GM21576 (cell line): ENCODE results near the gene ACTN1.
"Not testable (repeated sequence)": the region's sequence is repeated elsewhere in the genome, so short reads cannot be mapped to it uniquely, and the experiment has no call there.

Experiments used
- ATAC-seq: cut with Tn5 transposase; IDR thresholded peaks from one replicate; pipeline ENCODE4 v1.9.1; 2021; ENCODE audit warnings: mild to moderate bottlenecking, moderate library complexity; ENCODE audit not compliant: unreplicated experiment

Gene ACTN1

DNA sequence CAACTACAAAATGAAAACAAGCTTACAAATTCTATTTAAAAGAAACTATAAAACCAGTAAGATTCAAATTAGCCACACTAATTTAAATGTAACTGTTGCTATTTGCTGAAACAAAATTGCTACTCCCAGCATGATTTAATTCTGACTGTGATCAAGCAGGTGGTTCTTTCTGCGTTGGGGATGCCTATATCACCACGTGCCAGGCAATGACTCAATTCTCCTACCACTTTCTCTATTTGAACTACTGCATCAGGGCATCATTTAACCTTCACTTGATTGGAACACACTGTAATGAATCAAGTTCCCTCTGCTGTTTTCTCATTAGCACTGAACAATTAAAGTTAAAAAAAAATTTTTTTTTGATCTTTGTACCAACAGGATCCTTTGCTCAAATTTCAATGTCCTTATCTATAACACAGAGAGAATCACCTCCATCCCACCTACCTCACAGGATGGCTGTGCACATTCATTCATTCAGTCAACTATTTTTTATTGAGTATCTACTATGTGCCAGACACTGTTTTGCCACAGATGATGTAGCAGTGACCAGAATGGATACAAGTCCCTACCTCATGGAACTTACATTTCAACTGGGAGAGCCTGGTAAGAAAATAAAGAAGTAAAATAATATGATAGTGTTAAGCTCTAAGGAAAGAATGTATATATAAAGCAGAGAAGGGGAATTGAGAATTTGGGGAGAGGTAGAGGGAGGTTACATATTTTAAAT is 8.0 kb upstream of the ACTN1 start:
- ATAC-seq: no peak

DNA sequence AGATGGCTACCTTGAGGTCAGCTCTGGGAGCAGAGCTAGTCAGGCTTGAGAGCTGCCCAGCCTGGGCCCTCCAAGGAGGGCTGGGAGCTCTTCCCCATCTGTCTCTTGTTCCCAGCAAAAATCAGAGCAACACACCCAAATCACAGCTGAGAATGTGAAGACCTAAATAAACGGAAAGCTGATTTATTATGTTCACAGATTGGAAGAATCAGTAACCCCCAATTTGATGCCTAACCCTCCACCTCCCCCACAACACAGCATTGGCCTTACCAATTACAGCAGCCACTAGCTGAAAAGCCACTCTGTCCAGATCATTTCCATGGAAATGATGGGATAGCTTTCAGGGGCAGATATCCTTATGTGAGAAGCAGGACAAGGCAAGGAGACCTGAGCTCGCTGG is 7.1 kb upstream of the ACTN1 start:
- ATAC-seq: no peak

DNA sequence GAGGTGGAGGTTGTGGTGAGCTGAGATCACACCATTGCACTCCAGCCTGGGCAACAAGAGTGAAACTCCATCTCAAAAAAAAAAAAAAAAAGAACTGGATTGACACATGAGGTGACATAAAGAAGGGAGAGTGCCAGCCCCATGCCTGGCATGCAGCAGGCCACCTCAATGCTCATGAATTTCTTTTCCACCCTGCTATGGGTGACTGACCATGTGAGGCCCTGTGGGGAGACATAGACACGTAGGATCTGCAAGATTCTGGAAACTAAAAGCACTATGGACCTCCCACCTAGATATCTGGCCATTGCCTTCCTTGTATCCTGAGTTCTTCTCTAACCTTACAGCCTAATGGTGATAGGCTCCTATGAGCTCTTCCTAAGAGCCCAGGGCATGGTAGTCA is 5.6 kb upstream of the ACTN1 start:
- ATAC-seq: no peak

DNA sequence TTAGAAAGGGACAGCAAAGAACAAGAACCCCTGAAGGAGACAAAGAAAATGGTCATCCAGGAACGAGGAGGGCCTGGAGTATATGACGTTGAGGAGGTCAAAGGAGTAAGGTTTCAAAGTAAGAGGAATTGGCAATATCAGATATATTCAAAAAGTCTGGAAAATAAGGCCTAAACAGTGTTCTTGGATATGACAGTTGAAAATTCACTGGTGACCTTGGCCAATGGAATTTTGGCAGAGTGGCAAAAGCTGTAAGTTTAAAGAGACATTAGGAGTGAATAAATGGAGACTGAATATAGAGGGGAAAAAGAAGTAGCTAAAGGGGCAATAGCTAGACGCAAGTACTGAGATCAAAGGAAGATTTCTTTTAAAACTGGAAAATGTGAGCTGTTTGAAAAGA is 4.1 kb upstream of the ACTN1 start:
- no peak for ATAC-seq

DNA sequence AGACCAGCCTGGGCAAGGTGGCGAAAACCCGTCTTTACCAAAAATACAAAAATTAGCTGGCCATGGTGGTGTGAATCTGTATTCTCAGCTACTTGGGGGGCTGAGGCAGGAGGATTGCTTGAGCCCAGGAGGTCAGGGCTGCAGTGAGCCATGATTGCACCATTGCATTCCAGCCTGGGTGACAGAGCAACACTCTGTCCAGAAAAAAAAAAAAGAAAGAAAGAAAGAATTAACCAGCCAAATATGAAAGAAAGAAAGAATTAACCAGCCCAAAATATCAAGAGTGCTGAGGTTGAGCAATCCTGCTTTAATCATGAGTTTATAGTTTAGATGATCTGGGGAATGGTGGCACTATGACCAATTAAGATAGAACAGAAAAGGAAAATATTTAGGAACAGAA is 3.5 kb upstream of the ACTN1 start:
- no peak for ATAC-seq

DNA sequence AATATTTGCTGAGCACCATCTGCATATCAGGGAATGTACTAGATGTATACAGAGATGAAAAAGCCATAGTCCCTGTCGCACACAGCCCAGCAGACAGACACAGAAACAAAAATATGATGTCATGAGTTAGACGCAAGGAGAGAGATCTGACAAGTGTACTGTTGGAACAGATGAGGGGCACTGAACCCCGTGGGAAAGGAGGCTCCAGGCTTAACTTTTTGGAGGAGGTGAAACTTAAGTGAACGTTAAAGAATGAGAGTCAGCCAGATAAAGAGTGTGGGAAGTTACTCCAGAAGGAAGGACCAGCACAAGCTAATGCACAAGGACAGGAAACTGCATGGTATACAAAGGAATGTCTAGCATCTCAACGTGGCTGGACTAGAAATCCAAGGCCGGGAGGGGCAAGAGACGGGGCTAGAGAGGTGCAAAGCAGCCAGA is 2.5 kb upstream of the ACTN1 start:
- ATAC-seq: no peak

DNA sequence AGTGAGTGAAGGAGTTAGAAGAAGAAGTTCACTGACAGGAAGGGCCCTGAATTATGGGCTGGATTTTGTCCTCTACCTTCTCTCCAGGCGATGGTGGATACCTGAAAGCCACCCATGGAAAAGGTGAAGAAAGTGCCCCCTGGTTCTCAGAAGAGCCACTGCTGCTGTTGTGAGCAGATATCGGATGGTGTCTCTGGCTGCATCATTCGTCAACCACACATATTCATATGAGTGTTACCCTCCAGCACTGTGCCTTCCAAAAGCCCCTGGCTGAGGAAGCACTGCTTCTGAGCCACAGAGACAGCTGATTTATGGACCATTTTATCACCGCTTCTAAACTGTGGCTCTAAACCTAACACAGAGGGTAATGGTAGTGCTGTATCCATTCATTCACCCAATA is 2.0 kb upstream of the ACTN1 start:
- no peak for ATAC-seq

DNA sequence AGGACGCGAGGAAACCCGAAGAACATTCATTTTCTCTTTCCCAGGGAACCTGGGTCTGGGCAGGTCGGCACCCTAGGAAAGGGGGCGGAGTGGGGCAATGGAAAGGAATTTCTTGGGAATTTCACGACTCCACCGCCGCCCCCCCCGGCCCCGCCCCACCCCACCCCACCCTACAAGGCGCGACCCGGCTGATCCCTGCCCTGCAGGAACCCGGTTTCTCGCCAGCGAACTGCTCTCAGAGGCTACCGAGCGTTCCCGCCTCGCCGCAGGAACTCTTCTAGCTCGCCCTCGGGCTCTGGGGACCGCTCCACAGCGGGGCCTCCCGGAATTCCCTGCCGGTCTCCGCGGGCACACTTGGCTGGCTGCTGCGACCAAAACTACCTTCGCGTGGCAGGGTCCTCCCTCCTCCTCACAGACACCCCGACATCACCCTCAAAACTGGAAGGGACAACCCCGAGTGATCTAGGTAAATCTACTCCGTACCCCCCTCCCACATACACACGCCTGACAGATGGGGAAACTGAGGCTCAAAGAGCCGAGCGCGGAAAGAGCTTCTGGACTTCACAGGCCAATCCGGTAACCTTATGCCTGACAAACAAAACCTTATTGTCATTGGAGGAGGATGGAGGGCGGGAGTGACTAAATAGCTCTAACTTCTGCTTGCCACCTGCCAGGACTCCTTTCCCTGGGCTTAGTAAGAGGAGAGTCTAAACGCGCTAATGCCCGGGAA is 785 bp upstream of the ACTN1 start:
- no peak for ATAC-seq

DNA sequence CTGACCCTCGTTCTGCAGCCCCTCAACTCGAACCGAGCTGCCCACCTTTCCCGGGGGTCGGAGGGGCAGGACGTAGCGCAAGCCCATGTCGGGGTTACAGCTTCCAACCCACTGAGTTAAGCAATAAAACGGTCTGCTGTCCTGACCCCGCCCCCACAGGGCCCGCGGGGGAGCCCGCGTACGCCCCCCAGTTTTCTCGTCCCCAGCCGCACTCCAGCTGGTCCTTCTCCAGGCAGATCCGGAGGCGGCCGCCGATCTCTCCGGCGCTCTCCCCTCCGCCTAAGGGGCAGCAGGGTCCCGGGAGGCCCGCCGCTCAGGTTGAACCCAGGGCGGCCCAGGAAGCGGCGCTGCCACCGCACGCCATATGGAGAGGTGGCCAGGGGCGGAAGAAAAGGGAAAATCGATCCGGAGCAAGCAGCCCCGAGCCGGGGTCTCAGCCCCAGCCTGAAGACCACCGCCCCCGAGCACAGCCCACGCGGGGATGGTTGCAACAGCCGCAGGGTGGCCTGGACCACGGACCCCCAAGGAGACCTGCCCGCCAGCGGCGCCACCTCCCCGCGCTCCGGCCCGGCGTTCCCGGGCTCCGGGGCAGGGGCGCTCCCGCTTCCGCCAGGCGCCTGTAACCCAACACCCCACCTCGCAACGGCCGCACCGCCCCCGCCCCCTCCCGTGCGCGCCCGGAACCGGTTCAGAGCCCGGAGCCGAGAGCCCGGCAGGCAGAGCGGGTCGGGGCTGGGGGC is 760 bp downstream of the ACTN1 start:
- no peak for ATAC-seq

DNA sequence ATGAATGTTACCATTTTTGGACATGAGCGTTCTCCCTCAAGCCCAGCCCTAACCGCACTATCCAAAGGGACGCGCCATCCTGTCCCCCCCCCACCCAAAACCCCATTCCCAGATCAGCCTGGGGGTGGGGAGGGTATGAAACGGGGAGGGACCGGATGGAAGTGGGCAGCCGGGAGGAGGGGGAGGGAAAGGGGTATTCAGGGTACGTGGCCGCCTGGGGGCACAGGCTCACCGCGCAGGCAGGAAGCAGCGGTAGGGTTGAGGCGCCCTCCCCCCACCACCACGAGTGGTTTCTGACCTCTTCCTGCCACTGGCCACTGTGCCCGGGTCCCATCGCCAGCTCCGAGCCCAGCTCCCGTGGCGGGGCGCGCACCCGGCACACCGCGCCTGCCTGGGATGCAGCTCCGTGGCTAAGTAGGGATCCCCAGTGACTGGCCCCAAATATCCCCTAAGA is 1.4 kb downstream of the ACTN1 start:
- ATAC-seq: no peak

DNA sequence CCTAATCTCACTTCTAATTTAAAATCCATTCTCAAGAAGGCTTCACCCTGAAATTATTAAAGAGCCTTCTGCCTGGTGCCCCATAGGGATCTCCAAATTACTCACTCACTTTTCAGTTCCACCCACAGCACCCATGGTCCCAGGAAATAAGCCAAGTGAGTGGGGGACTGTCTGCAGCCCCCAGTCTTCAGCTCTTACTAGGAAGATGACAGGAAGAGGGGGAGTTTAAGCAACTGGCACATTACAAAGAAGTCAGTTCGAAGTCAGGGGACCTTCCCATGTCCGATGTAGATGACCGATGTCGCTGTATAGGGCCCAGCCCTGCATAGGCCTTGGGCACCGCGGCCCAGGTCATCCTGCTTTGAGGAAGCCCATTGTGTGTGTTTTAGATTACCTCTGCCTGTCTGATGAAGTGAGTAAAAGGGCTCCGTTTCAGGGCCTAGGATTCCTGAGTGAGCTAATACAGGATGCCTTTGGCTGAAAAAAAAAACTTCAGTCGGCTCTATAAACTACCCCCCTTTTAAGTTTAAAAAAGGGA is 1.9 kb downstream of the ACTN1 start:
- ATAC-seq: no peak

DNA sequence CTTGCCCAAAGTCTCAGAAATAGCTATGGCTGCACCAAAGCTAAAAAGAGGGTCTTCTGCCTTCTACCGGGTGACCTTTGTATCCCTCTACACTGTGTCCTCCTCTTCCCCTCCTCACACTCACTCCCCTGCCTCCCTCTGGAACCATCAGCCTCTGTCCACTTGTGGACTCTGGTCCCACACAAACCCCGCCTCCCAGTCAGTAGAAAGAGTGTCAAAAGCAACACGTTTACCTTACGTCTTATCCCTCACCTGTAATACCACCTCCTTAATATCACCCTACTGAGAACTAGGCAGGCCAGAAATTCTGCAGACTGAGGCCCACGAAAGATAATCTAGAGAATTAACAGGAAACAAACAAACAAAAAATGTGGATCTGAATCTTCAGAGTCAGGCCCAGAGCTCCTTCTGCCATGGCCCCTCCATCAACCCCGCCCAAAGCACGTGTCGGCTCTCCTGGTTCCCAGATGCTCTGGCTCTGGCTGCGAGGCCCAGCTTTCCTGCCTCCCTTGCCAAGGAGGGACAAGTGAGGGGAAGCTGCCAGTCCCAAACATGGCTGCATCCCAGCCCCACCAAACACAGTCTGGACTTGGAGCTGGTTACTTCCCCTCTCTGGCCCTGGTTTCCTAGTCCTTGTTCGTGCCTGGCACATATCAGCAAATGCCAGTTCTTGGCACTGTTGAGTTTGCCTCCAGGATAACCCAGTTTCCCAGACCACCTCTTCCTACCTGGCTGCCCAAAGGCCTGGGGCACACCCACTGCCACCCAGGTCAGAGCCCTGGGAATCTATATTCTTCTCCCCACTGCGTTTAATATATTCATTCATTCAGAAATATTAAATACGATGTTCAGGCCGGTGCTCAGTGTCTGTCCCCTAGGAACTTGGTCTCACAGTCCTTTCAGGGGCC is 2.7 kb downstream of the ACTN1 start:
- ATAC-seq: no peak

DNA sequence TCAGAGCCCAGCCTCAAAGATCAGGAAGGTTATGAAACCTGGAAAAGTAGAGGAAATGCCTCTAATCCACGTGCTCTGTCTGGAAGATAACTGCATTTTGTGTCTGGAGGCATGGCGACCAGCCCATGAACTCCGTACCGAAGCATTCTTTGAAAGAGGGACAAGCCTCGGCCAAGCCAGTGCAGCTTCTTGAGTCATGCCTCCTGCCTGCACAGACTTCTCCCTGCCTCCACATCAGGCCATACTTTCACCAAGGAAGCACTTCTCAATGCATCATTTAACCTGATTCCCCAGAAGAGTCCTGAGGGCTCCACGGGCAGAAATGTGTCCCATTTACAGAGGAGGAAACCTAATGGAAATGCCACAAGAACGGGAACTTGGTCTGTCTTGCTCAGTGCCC is 3.4 kb downstream of the ACTN1 start:
- ATAC-seq: no peak

DNA sequence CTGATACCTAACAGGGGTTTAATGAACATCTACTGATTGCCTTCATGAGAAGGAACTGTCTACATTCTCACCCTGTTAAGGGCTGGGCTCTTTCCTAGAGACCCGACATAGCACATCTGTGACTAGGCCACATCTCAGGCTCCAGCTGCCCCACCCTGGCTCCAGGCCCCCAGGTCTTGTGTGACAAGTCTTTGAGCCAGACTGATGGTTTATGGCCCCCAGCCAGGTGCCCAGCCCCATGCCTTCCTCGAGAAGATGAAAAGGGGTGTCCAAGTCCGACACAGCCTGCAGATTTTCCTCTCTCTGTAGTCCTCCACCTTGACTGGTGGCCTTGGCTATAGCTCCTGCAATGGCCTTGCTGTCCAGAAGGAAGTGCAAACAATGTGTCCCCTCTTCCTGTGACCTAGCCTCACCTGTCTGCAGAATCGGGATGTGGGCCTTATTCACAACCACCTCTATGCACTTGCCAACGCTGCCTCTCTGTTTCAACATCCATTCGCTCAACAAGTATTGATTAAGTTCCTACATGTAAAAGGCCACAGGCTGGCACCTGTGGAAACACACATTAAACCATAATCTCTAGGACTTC is 4.2 kb downstream of the ACTN1 start:
- no peak for ATAC-seq

DNA sequence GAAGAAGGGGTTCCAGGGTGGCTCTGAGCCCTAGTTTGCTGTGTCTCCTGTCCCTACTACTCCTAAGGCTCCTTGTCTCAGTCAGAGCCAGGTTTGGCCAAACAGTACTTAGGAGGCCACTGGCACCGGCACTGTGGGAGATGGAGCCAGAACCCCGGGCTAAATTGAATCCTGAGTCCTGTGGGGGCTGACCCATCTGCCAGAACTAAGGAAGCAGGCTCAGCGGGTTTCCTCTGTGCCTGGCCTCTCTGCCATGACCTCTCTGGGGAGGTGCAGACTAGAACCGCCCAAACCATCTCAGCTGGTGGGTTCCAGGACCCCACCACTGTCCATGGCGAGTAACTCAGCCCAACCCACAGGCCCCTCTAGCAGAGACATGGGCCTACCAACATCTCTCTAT is 5.5 kb downstream of the ACTN1 start:
- no peak for ATAC-seq

DNA sequence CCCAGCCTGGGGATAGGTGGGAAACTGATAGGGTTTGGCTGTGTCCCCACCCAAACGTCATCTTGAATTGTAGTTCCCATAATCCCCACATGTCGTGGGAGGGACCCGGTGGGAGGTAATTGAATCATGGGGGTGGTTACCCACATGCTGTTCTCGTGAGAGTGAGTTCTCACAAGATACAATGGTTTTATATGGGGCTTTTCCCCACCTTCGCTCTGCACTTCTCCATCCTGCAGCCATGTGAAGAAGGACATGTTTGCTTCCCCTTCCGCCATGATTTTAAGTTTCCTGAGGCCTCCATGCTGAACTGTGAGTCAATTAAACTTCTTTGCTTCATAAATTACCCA is 5.9 kb downstream of the ACTN1 start:
- not testable (repeated sequence) for ATAC-seq

DNA sequence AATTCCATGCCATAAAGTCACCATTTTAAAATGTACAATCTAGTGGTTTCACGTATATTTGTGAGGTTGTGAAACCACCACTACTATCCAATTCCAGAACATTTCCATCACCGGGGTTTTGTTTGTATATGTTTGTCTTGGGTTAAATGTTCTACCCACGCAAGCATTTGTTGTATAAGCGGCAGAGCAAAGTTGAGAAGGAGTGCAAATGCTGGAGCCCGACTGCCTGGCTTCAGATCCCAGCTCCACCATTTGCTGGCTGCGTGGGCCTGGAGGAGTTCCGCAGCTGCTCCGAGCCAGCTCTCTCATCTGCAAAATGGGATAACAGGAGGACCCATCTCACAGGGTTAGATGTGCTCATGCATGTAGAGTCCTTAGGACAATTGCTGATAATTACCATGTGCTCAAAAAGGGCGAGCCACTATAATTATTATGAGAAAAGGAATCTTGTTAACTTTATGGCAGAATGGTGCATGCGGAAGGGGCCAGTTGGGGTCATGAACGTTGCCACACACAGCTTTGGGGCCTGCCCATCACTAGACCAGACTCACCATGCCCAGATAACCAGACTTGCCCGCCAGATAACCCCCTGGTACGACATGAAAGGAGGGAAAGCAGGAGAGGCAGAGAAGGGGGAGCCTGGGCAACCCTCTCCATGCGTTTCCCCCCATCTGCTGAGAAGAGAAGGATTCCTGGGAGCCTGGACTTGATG is 6.4 kb downstream of the ACTN1 start:
- ATAC-seq: no peak

DNA sequence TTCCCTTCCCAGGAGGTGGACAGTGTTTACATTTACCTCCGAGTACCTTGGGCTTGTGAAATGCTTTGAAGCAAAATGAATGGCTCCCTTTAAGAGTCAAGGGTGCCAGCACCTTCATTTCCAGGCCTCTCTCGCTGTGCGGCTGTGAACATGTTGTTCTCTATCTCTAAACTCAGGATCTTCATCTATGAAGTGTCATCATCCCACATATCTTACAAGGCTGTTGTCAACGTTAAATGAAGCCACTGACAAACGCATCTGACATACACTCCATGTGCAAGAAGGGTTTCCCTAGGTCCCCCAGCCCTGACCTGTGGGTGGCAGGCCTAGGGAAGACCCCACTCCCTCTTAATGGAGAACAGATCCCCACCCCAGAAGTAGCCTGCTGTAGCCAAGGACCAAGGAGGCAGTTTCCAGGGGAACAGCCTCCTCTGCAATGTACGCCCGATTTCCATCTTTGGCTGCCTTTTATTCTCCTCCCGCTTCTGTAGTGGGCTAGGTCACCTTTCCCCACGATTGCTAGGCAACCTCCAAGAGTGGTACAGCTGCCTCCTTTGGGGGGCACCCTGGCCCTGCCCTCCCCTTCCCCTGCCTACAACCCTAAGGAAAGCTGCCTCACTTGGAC is 7.6 kb downstream of the ACTN1 start:
- ATAC-seq: no peak

DNA sequence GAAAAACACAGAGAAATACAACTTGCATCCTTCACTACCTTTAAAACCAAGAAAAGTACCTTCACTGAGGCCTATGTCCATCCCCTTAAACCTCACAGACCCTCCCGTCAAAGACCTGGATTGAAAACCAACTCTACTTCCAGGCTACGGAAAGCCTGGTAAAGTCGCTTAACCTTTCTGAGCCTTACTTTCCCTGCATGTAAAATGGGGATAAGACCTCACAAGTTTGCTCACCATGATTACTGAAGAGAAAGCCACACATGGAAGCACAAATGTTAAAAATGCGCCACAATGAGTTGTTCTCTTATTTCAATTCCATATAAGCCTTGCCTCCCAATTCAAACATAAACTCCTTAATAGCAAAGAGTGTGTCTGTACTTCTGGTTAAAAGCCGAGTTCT is 8.4 kb downstream of the ACTN1 start:
- ATAC-seq: no peak
